HG03378 (cell line): ENCODE measurements around the gene TNIK.

ENCODE experiments used
- ATAC-seq: cut with Tn5 transposase; IDR thresholded peaks from one replicate; pipeline ENCODE4 v1.9.1; 2021; ENCODE audit warnings: mild to moderate bottlenecking, moderate library complexity; ENCODE audit not compliant: unreplicated experiment

Gene TNIK

GRCh38 chr3:171212648-171213047, 247.6 kb downstream of the TNIK start:
- no peak for ATAC-seq

GRCh38 chr3:171206283-171206682, 253.9 kb downstream of the TNIK start:
- ATAC-seq, result peak; percentile 67

GRCh38 chr3:171204942-171205341, 255.3 kb downstream of the TNIK start:
- no peak for ATAC-seq

- ATAC-seq, result no peak
Measured at GRCh38 chr3:171201825-171202224, 258.4 kb downstream of the TNIK start.

- ATAC-seq, result no peak
Measured at GRCh38 chr3:171200750-171201088, 259.5 kb downstream of the TNIK start.

GRCh38 chr3:171200052-171200749, 260.0 kb downstream of the TNIK start:
- no peak for ATAC-seq

DNA sequence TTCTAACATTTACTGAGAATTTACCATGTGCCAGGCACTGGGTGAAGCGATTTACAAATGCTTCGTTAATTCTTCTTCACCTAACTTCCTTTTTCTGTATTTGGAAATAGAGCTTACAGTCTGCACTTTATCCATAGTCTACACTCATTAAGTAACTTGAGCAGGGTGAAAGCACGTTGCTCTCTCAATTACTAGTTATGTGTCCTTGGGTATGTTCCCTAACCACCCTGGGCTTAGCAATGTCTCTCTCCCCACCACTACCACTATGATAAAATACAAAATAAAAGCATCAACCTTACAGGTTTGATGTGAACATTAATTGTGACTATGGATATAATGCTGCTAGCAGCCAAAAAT, 260.8 kb downstream of the TNIK start:
- no peak for ATAC-seq

- no peak for ATAC-seq
Measured at GRCh38 chr3:171198781-171199472, 261.3 kb downstream of the TNIK start.

- ATAC-seq, result no peak
Measured at GRCh38 chr3:171195686-171196085, 264.5 kb downstream of the TNIK start.

DNA sequence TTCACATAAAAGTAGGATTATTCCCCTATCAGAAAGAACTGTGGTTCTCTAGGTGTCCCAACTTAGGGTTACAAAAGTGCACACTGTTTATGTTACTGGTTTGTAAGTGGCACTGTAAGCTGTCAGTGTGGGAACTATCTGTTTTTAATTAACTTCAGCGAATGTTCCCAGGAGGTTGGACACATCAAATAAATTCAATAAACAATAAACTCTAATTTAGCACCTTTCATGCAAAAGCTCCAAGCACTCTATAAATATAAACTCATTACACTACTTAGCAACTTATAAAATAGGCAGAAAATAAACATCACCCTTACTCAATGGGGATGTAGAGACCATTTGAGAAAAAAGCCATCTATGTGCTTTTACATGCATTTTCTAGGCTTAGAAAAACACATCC, 265.2 kb downstream of the TNIK start:
- no peak for ATAC-seq

DNA sequence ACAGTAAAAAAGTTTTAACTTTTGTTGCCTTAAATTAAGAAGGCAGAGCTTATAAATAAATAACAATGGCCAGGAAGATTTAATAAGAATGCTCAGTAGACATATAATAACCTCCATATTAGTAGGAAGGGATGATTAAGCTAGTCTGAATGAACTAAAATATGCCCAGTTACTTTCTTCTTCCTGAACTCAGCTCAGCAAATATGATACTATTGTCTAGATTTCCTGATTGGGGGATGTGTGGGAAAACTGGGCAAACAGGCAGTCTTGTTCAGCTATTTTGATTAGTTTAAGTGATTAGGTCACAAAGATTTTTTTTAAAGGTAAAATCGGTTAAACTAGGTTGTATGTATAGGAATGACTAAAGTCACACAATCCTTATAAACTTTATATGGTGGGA, 266.5 kb downstream of the TNIK start:
- no peak for ATAC-seq

DNA sequence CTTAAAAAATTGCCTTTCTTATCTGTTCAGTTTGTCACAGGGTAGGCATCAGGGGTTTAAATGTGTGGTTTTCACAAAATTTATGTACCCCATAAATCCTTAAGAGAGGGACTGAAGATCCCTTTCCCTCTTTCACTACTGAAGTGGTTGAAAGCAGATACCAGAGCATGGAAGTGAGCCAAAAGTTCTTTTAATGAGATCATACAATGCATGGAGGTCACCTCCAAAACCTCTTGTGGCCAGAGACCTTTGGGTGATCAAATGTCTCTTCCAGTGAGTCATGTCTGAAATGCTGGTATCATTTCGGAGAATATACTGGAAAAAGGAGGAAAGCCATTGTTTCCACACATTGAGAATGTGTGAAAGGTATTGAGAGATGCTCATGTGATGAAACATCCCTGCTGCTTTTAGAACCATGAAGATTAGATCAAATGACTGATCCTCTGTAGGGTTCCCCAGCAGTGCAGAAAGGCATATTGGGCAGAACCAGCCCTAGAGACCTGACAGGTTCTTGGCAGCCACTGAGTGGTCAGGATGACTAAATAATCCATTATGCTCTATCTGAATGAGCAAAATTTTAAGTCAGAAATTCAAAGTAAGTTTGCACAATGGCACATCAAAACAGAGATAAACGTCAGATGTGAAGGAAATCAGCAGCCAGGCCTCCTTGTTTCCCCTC, 267.9 kb downstream of the TNIK start:
- no peak for ATAC-seq

- ATAC-seq, result no peak
Measured at GRCh38 chr3:171190668-171191067, 269.5 kb downstream of the TNIK start.

GRCh38 chr3:171189394-171190080, 270.7 kb downstream of the TNIK start:
- peak; percentile 74 for ATAC-seq

DNA sequence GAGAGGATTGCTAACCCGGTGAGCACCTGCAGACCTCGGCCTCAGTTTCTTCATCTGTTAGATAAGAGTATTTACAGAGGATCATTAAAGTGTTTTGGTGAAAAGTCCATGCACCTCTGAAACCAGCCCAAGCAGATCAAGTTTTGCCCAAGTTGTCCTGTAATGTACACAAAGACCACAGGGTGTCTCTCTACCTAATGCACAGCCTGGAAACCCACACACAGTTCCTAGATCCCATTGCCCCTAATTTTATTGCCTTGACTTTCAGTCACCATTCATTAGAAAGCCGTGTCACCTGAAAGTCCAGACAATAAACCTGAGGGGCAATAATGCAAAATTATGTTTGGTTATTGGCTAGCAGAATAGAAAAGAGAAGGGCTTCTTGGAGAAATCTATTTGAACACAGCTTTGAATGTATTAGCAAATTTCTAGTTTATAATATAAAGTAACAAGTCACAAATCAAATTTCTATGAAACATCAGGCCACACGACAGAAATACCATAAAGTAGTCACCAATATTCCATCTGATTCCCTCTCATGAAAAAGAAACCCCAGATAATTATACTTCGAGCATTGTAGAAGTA, 272.4 kb downstream of the TNIK start:
- ATAC-seq, result no peak

DNA sequence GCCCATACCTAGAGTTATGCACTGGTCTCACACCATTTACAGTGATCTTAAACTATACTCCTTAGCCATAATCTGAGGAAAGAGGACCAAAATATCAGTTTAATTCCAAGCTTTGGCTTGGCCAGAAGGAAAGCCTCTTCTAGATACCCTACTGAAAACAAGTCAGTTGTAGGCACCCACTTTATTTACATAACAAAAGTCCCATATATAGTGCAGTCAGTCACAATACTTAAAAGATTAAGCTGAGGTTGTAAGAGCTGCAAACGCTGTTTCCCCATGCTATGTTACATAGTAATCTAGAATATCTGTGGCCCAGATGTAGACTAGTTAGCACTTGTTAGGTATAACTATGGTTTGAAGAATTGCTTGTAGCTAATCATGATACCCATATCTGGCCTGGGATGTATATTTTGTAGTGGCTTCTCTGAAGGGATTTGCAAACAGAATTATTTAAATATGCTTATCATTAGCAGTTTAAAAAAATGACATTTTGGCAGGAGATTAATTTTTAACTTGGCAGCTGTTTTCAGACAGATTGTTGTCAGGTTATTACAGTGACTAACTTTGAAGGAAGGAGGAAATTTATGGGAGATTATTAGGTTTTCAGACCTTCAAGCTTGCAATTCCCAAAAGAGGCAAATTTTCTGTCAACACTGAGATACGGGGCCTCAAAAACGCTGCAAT, 273.2 kb downstream of the TNIK start:
- no peak for ATAC-seq

GRCh38 chr3:171186383-171186782, 273.8 kb downstream of the TNIK start:
- no peak for ATAC-seq

- ATAC-seq, result no peak
Measured at GRCh38 chr3:171185959-171186358, 274.2 kb downstream of the TNIK start.

DNA sequence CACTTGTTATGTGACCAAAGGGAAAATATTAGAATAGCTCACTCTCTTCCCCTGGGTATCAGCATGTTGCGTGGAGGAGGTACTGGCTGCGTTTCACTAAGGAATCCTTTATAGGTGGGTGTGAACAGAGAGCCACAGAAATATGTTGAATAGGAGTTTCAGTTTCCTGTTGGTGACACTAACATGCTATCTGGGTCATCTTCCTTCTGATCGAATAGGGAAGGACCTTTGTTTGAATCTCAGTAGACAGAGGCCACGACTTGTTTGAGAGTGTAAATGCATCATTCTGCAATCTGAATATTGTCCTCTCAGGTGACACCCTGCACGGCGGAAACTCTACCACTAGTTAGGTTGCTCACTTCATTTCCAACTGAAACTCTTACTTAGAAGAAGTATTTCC, 275.8 kb downstream of the TNIK start:
- peak; percentile 89 for ATAC-seq

DNA sequence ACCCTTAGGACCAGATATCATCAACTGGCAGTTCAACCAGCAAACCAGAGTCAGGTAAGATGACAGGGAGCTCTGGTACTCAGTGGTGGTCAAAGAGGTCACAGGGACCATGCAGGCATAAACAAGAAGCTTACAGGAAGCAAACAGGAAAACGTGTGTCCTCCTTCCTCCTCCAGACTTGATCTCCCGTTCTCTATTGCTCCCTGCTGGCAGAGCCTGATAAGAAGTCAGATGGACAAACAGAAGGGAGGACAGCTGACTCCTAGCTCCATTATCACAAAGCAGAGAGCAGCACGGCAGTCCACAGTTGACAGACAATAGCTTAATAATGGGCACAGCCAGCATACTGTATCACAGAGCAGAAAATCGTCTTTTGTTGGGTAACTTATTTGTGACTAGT, 277.2 kb downstream of the TNIK start:
- ATAC-seq, result no peak
